Mucosa of stomach (tissue), 1 donor: ENCODE measurements around the gene ARSA.
"Not testable (repeated sequence)": the region's sequence is repeated elsewhere in the genome, so short reads cannot be mapped to it uniquely, and the experiment has no call there.

ENCODE experiments used
- H3K27me3 ChIP-seq: one replicate; pipeline ENCODE4 v1.7.0; 2013; ENCODE audit warnings: mild to moderate bottlenecking, low read length; ENCODE audit not compliant: control insufficient read depth, insufficient read depth
- H3K36me3 ChIP-seq: one replicate; pipeline ENCODE4 v1.7.0; 2013; ENCODE audit warnings: low read length; ENCODE audit not compliant: control insufficient read depth, insufficient read depth
- H3K4me1 ChIP-seq: one replicate; pipeline ENCODE4 v1.7.0; 2013; ENCODE audit warnings: mild to moderate bottlenecking, low read length; ENCODE audit not compliant: control insufficient read depth, insufficient read depth
- H3K4me3 ChIP-seq: one replicate; pipeline ENCODE4 v1.7.0; 2013; ENCODE audit warnings: low read length
- H3K9ac ChIP-seq: one replicate; pipeline ENCODE4 v1.7.0; 2013; ENCODE audit warnings: mild to moderate bottlenecking, low read length, moderate library complexity
- H3K9me3 ChIP-seq: one replicate; pipeline ENCODE4 v1.7.0; 2013; ENCODE audit warnings: mild to moderate bottlenecking, low read length, moderate library complexity; ENCODE audit not compliant: control insufficient read depth
- donor health status: Pancreatic carcinoma.

Gene ARSA

GRCh38 chr22:50625568-50626313 lies 2.2 kb downstream of the ARSA start:
- Histone ChIP-seq H3K27me3 (no peaks in the 10 kb centered on the region), H3K4me1 (peaks cover 36% of the 10 kb centered on the region), H3K36me3 (no peaks in the 10 kb centered on the region), H3K4me3 (no peak overlapping the region), H3K9me3 (no peaks in the 10 kb centered on the region), H3K9ac (no peak overlapping the region)

DNA sequence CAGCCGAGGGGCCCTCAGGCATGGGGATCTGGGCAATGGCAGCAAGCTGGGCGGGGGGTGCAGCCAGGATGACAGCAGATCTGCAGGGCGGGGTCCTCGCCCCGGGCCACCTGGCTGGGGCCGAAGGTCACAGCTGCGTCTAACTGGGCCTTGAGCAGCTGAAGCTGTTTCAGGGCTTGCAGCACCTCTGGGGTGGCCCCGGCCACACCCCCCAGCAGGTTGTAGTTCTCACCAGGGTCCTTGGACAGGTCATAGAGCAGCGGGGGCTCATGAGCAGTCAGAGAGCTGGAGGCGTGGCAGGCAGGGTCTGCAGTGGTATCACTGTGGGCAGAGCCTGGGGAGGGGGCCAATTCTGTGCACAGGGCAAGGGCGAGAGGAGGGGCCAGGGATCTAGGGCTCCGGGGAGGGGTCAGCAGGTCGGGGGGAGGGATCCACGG lies 2.8 kb downstream of the ARSA start:
- H3K4me3 ChIP-seq = no peak overlapping the region
- H3K9me3 ChIP-seq = no peaks in the 10 kb centered on the region
- peaks cover 40% of the 10 kb centered on the region for H3K4me1 ChIP-seq
- H3K27me3 ChIP-seq = no peaks in the 10 kb centered on the region
- H3K9ac ChIP-seq = no peak overlapping the region
- H3K36me3 ChIP-seq = no peaks in the 10 kb centered on the region

- Histone ChIP-seq H3K36me3 (no peaks in the 10 kb centered on the region), H3K27me3 (no peaks in the 10 kb centered on the region), H3K9me3 (no peaks in the 10 kb centered on the region), H3K9ac (no peak overlapping the region), H3K4me3 (no peak overlapping the region), H3K4me1 (peaks cover 43% of the 10 kb centered on the region)
These were observed 3.4 kb downstream of the ARSA start for GRCh38 chr22:50624347-50625130.

GRCh38 chr22:50622723-50623327 lies 5.1 kb downstream of the ARSA start:
- peak overlapping the region; percentile 68 for H3K9ac ChIP-seq
- peak overlapping the region; percentile 15 for H3K4me3 ChIP-seq
- H3K27me3 ChIP-seq = no peaks in the 10 kb centered on the region
- no peaks in the 10 kb centered on the region for H3K9me3 ChIP-seq
- H3K36me3 ChIP-seq = no peaks in the 10 kb centered on the region
- peaks cover 36% of the 10 kb centered on the region for H3K4me1 ChIP-seq

DNA sequence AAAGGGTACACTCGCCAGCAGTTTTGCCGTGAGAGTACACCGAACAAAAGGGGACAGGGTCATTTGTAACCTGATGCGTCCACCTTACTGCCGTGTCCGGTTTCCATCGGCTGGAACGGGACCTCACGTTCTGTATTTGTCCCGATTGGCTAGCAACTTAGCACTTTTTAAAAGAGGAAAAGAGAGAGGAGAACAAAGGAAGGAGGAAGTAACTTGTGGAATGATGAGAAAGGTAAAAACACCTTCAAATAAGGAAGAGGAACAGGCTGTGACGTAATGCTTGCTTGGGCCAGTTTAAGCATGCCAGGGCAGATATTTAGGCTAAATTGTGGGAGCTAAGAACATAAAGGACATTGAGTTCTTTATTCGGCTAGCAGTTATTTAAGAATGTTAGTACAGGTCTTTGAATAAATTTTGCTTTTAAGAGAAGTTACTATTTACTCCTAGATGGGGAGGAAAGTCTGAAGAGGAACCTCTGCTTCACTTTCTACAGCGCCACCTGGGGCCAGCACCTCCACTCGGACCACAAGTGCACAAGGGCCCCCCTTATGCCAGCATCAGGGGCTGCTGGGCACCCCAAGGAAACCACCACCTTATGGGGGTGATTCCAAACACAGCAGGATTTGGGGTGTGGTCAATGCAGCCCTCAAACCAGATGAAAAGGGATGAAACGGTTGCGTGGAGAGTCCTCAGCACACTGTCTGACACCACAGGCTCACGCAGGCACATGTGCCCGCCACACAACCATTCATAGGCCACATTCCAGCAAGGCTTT lies 5.8 kb downstream of the ARSA start:
- Histone ChIP-seq H3K27me3 (no peaks in the 10 kb centered on the region), H3K9ac (peak overlapping the region; percentile 68), H3K9me3 (no peaks in the 10 kb centered on the region), H3K4me1 (peaks cover 34% of the 10 kb centered on the region), H3K4me3 (peak overlapping the region; percentile 15), H3K36me3 (no peaks in the 10 kb centered on the region)

DNA sequence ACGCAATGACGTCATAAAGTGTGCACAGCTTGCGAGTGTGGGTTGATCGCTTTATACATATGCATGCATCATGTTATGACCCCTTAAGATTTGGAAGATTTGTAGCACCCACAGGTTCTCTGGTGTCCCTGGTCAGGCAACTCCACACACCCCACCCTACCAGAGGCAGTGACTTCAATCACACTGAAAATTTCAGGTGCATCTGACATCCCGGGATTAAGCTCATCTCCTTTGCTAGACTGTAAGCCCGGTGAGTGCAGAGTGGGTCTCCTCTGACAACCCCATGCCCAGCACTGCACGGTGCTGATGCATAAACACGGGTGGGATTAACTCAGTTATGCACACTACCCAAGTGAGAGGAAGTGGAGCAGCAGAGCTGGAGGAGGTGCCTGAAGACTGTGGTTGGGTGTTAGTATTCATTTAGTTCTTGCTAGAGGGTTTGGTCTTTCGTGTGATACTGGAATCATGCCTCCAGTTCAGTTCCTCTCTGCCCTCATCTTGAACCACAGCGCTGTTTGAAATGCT lies 6.5 kb downstream of the ARSA start:
- no peaks in the 10 kb centered on the region for H3K27me3 ChIP-seq
- peaks cover 32% of the 10 kb centered on the region for H3K4me1 ChIP-seq
- H3K9ac ChIP-seq = peak overlapping the region; percentile 68
- no peaks in the 10 kb centered on the region for H3K36me3 ChIP-seq
- no peaks in the 10 kb centered on the region for H3K9me3 ChIP-seq
- no peak overlapping the region for H3K4me3 ChIP-seq

GRCh38 chr22:50620593-50621355 lies 7.2 kb downstream of the ARSA start:
- H3K27me3 ChIP-seq = no peaks in the 10 kb centered on the region
- peaks cover 32% of the 10 kb centered on the region for H3K4me1 ChIP-seq
- no peak overlapping the region for H3K4me3 ChIP-seq
- H3K36me3 ChIP-seq = no peaks in the 10 kb centered on the region
- H3K9me3 ChIP-seq = no peaks in the 10 kb centered on the region
- peak overlapping the region; percentile 5 for H3K9ac ChIP-seq

DNA sequence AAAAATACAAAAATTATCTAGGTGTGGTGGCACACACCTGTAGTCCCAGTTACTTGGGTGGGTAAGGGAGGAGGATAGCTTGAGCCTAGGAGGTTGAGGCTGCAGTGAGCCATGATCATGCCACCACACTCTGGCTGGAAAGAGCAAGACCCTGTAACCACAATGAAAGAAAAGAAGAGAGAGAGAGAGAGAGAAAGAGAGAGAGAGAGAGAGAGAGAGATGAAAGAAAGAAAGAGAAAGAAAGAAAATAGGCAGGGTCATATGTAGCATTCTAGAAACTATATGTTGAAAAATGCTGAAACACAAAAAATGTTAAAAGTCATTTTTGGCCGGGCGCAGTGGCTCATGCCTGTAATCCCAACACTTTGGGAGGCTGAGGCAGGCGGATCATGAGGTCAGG lies 13.7 kb downstream of the ARSA start:
- H3K36me3 ChIP-seq, H3K9me3 ChIP-seq, H3K9ac ChIP-seq, H3K4me3 ChIP-seq, H3K27me3 ChIP-seq: not testable (repeated sequence)
- peaks cover 15% of the 10 kb centered on the region for H3K4me1 ChIP-seq

DNA sequence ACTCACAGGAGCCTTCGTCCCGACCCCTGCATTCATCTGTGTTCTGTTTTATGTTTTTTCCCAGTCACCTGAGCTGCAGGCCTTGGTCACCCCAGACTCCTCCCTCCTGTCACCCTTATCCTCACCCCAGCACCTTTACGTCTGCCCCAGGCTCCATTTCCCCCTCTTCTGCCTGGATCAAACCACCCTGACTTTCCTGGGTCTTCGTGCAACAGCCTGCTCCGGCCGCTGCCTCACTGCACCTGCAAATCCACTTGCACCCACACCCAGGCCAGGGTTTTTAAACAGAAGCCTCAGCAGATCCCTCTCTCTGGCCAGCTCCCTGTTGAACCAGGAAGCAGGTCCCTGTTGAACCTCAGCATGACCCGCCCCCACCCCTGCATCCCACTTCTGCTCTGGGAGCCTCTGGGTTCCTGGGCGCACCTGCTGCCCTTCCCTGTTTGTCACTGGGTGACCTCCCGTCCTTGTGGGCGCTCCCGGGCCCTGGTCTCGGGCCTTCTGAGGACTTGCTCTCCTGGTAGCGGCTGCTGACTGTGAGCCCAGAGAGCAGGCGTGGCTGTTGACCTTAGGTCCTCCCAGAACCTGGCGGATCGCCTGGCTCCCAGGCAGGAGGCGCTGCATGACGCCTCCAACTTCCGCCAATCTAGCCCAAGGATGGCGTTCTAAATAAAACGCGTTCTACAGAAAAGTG lies 14.5 kb downstream of the ARSA start:
- H3K9ac ChIP-seq = no peak overlapping the region
- H3K9me3 ChIP-seq = no peaks in the 10 kb centered on the region
- H3K4me1 ChIP-seq = peaks cover 15% of the 10 kb centered on the region
- peaks cover 4% of the 10 kb centered on the region for H3K27me3 ChIP-seq
- H3K4me3 ChIP-seq = no peak overlapping the region
- H3K36me3 ChIP-seq = no peaks in the 10 kb centered on the region

DNA sequence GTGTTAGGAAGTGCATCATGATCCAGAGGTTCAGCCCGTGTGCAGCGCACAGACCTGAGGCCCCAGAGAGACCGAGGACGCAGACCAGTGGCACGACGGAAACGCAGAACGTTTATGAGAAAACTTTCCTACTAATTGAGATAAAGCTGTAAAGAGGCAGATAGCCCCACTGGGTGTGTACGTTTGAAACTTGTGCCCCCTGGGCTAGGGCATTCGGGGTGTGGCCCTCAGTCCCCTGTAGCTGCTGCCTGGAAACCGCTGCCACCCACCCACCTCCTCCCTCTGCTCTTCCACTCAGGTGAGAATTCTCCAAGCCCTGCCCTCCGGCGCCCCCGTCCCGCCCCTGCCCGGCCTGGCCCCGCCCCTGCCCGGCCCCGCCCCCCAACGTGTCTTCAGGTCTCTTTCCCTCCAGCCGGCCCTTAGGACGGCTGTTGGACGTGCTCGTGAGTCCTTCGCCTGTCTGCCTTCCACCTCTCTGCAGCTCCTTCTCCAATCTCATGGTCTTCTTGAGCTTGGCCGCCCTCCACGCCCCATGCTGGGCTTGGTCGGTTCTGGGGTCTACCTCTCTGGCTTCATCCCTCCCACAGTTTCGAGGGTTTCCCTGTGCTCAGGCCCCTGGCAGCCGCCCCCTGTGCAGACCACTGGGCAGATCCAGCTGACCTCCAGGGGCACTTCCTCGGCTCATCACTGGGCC lies 15.3 kb downstream of the ARSA start:
- Histone ChIP-seq H3K27me3 (peaks cover 4% of the 10 kb centered on the region), H3K9me3 (no peaks in the 10 kb centered on the region), H3K9ac (no peak overlapping the region), H3K36me3 (no peaks in the 10 kb centered on the region), H3K4me3 (no peak overlapping the region), H3K4me1 (peaks cover 15% of the 10 kb centered on the region)
